GM12878 (cell line): ENCODE results near the gene FAM120B. TPM values are rescaled to one million over a fixed set of nuclear protein-coding genes. Genes with fewer than 3 reads are reported as not detected.

ENCODE experiments used
- ATAC-seq: fragments of 200-7000 bp; cut with Tn5 transposase; 3 replicates; pipeline ENCODE4 v1.9.1; 2020; ENCODE audit warnings: mild to moderate bottlenecking, moderate library complexity
- BruUV-seq: library from RNA; stranded (reverse); fragments of 400-500 nt; replicated peaks from 2 replicates; lab custom pipeline; 2021; lab: Mats Ljungman, UMichigan
- CTCF ChIA-PET: fragments of 300-600 bp; sonication (Branson Sonifier 250); formaldehyde crosslinking; extraction: SDS; loops from one replicate; lab custom pipeline; 2021; ENCODE audit warnings: inconsistent platforms; lab: Yijun Ruan, JAX
- POLR2A ChIA-PET: fragments of 350-600 bp; formaldehyde crosslinking; extraction: SDS; loops from one replicate; lab custom pipeline; 2021; ENCODE audit warnings: inconsistent platforms; lab: Charles Lee
- RAD21 ChIA-PET: fragments of 300-600 bp; sonication (Branson Sonifier 250); formaldehyde crosslinking; loops from one replicate; lab custom pipeline; 2023; ENCODE audit warnings: antibody characterized with exemption; ENCODE audit not compliant: unreplicated experiment; lab: Charles Lee
- SMC1A ChIA-PET: fragments of 300-600 bp; sonication (Branson Sonifier 250); formaldehyde crosslinking; loops from one replicate; lab custom pipeline; 2023; ENCODE audit not compliant: unreplicated experiment, uncharacterized antibody; lab: Charles Lee
- DNase-seq: peaks from one replicate; pipeline ENCODE4 v3.0.0-alpha.2; 2011; ENCODE audit warnings: low read depth, low spot score
- FAIRE-seq: peaks from 3 replicates; lab custom pipeline; 2011; peaks lifted over from hg19 to GRCh38; lab: Jason Lieb, UNC
- H2AFZ ChIP-seq: 2 replicates; pipeline ENCODE4 v1.6.0; 2011; ENCODE audit warnings: low read depth, low read length, control low read depth; ENCODE audit not compliant: control insufficient read depth
- H3K27ac ChIP-seq: 2 replicates; pipeline ENCODE4 v1.5.1; 2011; ENCODE audit warnings: control low read depth; ENCODE audit not compliant: control insufficient read depth, insufficient read depth
- H3K27me3 ChIP-seq, 2 experiments: replicated peaks in 1 of 2; 2 replicates each; pipeline versions ENCODE4 v1.6.0 to v1.6.1; 2011; ENCODE audit warnings: low read length in 1 of 2; ENCODE audit not compliant: control insufficient read depth in 2 of 2, insufficient read depth in 2 of 2
- H3K36me3 ChIP-seq, 2 experiments: 2 replicates each; pipeline ENCODE4 v1.5.1; 2011; ENCODE audit warnings: low read length in 1 of 2; ENCODE audit not compliant: control insufficient read depth in 2 of 2, insufficient read depth in 2 of 2
- H3K4me1 ChIP-seq: 2 replicates; pipeline ENCODE4 v1.6.1; 2011; ENCODE audit warnings: mild to moderate bottlenecking, low read length, moderate library complexity, mixed read lengths; ENCODE audit not compliant: control insufficient read depth, insufficient read depth
- H3K4me2 ChIP-seq: 2 replicates; pipeline ENCODE4 v1.6.0; 2011; ENCODE audit warnings: control low read depth; ENCODE audit not compliant: control insufficient read depth, insufficient read depth
- H3K4me3 ChIP-seq: fragments of 200-600 bp; sonication (generic); 2 replicates; pipeline ENCODE4 v1.5.1; 2016
- H3K79me2 ChIP-seq: 2 replicates; pipeline ENCODE4 v1.6.0; 2011; ENCODE audit warnings: low read length; ENCODE audit not compliant: control insufficient read depth, insufficient read depth
- H3K9ac ChIP-seq: 2 replicates; pipeline ENCODE4 v1.8.0; 2011; ENCODE audit warnings: low read length, control low read depth, mixed read lengths; ENCODE audit not compliant: control insufficient read depth, insufficient read depth
- H3K9me3 ChIP-seq: replicated peaks from 3 replicates; pipeline ENCODE4 v1.5.1; 2011; ENCODE audit warnings: mild to moderate bottlenecking, low read length; ENCODE audit not compliant: control insufficient read depth, insufficient read depth
- H4K20me1 ChIP-seq: 2 replicates; pipeline ENCODE4 v1.6.0; 2011; ENCODE audit not compliant: control insufficient read depth, insufficient read depth
- ATF7 ChIP-seq: fragments of 450-650 bp; IDR thresholded peaks from 2 replicates; pipeline ENCODE4 v1.6.1; 2016; ENCODE audit warnings: low read depth, mild to moderate bottlenecking
- CBX3 ChIP-seq: fragments of 200-600 bp; sonication (generic); IDR thresholded peaks from 2 replicates; pipeline ENCODE4 v1.6.1; 2016; ENCODE audit warnings: low read depth, borderline replicate concordance
- CHD1 ChIP-seq: IDR thresholded peaks from 2 replicates; pipeline ENCODE4 v1.6.1; 2012; ENCODE audit warnings: low read depth, low read length, improper control_type of control experiment
- E4F1 ChIP-seq: fragments of 450-650 bp; IDR thresholded peaks from 2 replicates; pipeline ENCODE4 v1.6.1; 2018; ENCODE audit warnings: borderline replicate concordance, mild to moderate bottlenecking; ENCODE audit not compliant: partially characterized antibody
- EED ChIP-seq: sonication (generic); IDR thresholded peaks from 2 replicates; pipeline ENCODE4 v1.6.1; 2016; ENCODE audit warnings: antibody characterized with exemption, low read depth
- ETV6 ChIP-seq, 2 experiments: fragments of 450-650 bp in 1 of 2; IDR thresholded peaks in 1 of 2; conservative IDR thresholded peaks in 1 of 2; 2 replicates each; pipeline ENCODE4 v1.6.1; 2014; ENCODE audit warnings: antibody characterized with exemption in 1 of 2, borderline replicate concordance in 1 of 2, low read depth in 1 of 2, mild to moderate bottlenecking in 1 of 2, moderate library complexity in 1 of 2
- FOS ChIP-seq: IDR thresholded peaks from 3 replicates; pipeline ENCODE4 v1.6.1; 2011; ENCODE audit warnings: borderline replicate concordance; ENCODE audit not compliant: insufficient read length; ENCODE audit errors: extremely low read depth
- HCFC1 ChIP-seq: fragments of 150-350 bp; IDR thresholded peaks from 2 replicates; pipeline ENCODE4 v1.6.1; 2014; ENCODE audit warnings: low read length
- IRF5 ChIP-seq: fragments of 450-650 bp; IDR thresholded peaks from 2 replicates; pipeline ENCODE4 v1.6.1; 2017; ENCODE audit warnings: borderline replicate concordance
- JUND ChIP-seq: IDR thresholded peaks from 2 replicates; pipeline ENCODE4 v1.6.1; 2012; ENCODE audit warnings: low read depth, mild to moderate bottlenecking, low read length, improper control_type of control experiment, moderate library complexity
- MTA2 ChIP-seq: fragments of 450-650 bp; IDR thresholded peaks from 2 replicates; pipeline ENCODE4 v1.6.1; 2016; ENCODE audit warnings: low read depth, mild to moderate bottlenecking, moderate library complexity
- NFYB ChIP-seq: IDR thresholded peaks from 2 replicates; pipeline ENCODE4 v1.6.1; 2011; ENCODE audit warnings: low read depth, mild to moderate bottlenecking, low read length, improper control_type of control experiment, moderate library complexity; ENCODE audit not compliant: insufficient read depth
- NR2F1 ChIP-seq: fragments of 450-650 bp; conservative IDR thresholded peaks from 2 replicates; pipeline ENCODE4 v1.6.1; 2017; ENCODE audit warnings: mild to moderate bottlenecking
- PAX8 ChIP-seq: fragments of 450-650 bp; IDR thresholded peaks from 2 replicates; pipeline ENCODE4 v1.6.1; 2017; ENCODE audit warnings: mild to moderate bottlenecking, moderate library complexity
- RFX5 ChIP-seq: IDR thresholded peaks from 2 replicates; pipeline ENCODE4 v1.6.1; 2011; ENCODE audit warnings: low read depth, low read length, improper control_type of control experiment
- SIX5 ChIP-seq: IDR thresholded peaks from 2 replicates; pipeline ENCODE4 v1.6.1; 2011; ENCODE audit warnings: mild to moderate bottlenecking, low read depth, low read length, moderate library complexity; ENCODE audit not compliant: severe bottlenecking
- SMAD1 ChIP-seq: fragments of 450-650 bp; IDR thresholded peaks from 2 replicates; pipeline ENCODE4 v1.6.1; 2018; ENCODE audit warnings: mild to moderate bottlenecking, low read depth; ENCODE audit not compliant: partially characterized antibody
- TCF12 ChIP-seq: IDR thresholded peaks from 2 replicates; pipeline ENCODE4 v1.6.1; 2011; ENCODE audit warnings: low read depth, mild to moderate bottlenecking, low read length
- ZNF24 ChIP-seq: fragments of 450-650 bp; IDR thresholded peaks from 2 replicates; pipeline ENCODE4 v1.6.1; 2017; ENCODE audit warnings: antibody characterized with exemption, mild to moderate bottlenecking
- ZNF274 ChIP-seq: IDR thresholded peaks from one replicate; pipeline ENCODE4 v1.8.0; 2011; ENCODE audit not compliant: insufficient read length, insufficient read depth
- WGBS: methylation state at CpG from one replicate; pipeline ENCODE4 v1.1.6; 2016; ENCODE audit warnings: low lambda C conversion rate; ENCODE audit not compliant: insufficient replicate concordance, insufficient coverage; ENCODE audit errors: missing lambda C conversion rate; 5-methylcytosine and 5-hydroxymethylcytosine counted together
- in situ Hi-C: fragments of 300-500 bp; cut with MboI; formaldehyde crosslinking; loops from 9 replicates; pipeline ENCODE4 v1.14.3; 2018; ENCODE audit warnings: mixed read lengths
- intact Hi-C: fragments of 100-400 bp; cut with micrococcal nuclease; formaldehyde crosslinking; loops from one replicate; pipeline ENCODE4 v1.14.2; 2022; ENCODE audit not compliant: unreplicated experiment
- polyA plus RNA-seq, 11 experiments: library from polyadenylated mRNA; depleted of rRNA in 4 of 11; unstranded in 6 of 11; stranded (reverse) in 5 of 11; fragments of >200 nt; fragmentation: Nextera tagmentation in 4 of 11; fragmentation: Illumina TruSeq in 1 of 11; extraction: Ambion mirVana in 4 of 11; extraction: Trizol in 1 of 11; gene quantifications; 1 replicate in 1 of 11; 2 replicates in 10 of 11; pipeline versions ENCODE4 v1.2.1 to v1.2.3, GENCODE V29; 2011 to 2016; ENCODE audit warnings: inconsistent platforms in 2 of 11, missing spikeins in 2 of 11, low read depth in 1 of 11
- total RNA-seq, 4 experiments: library from RNA; depleted of rRNA in 3 of 4; stranded (reverse); fragments of >200 nt in 3 of 4; fragmentation: Illumina TruSeq in 1 of 4; extraction: Trizol in 1 of 4; gene quantifications; 2 replicates each; pipeline versions ENCODE4 v1.2.1 to v1.2.3, GENCODE V29; 2013 to 2021

The FAM120B gene
- total and polyA plus RNA-seq, 10 of the 15 experiments (the other 5 are each of a cell fraction or from before 2014, with no cell fraction given): 3.3 to 21.6 (median 15.3) TPM

- Histone ChIP-seq H3K9ac (no peak overlapping the region), H3K27ac (no peak overlapping the region), H4K20me1 (no peaks in the 10 kb centered on the region), H3K27me3 (no peaks in the 10 kb centered on the region), H3K4me2 (no peak overlapping the region), H3K36me3 (peaks cover 4 to 11% of the 10 kb centered on the region in 2 experiments), H3K4me3 (no peak overlapping the region), H3K9me3 (no peaks in the 10 kb centered on the region), H3K79me2 (no peaks in the 10 kb centered on the region), H3K4me1 (no peaks in the 10 kb centered on the region), H2AFZ (no peak overlapping the region)
- ChIA-PET RAD21 (no interaction called here), SMC1A (interaction anchor here (1.3 kb wide), 1 partner anchor 21 kb away, joined by 4 read pairs; no protein-coding TSS in a partner anchor), POLR2A (no interaction called here), CTCF (interaction anchor here (0.6 kb wide), 1 partner anchor 302 kb away, joined by 3 read pairs; no protein-coding TSS in a partner anchor)
- TF ChIP-seq HCFC1 (no peak), E4F1 (no peak), JUND (no peak), ETV6 (conservative IDR thresholded peaks at IDR 0.05 in 1 of 2, IDR thresholded peaks at IDR 0.05 in 1 of 2; ENCODE audit: borderline replicate concordance in 1 of 2, low read depth in 1 of 2) (no peak), EED (no peak), FOS (no peak), TCF12 (no peak), ZNF24 (no peak), IRF5 (no peak), CBX3 (no peak), SIX5 (no peak), PAX8 (no peak), MTA2 (no peak), NFYB (no peak), RFX5 (no peak), ZNF274 (no peak), NR2F1 (no peak), SMAD1 (no peak), CHD1 (no peak), ATF7 (no peak)
- FAIRE-seq: no peak
- no peak for ATAC-seq
- WGBS: 92% methylated on average over 8 of the region's 8 CpGs
- intact Hi-C loops: no loop called here
- DNase-seq: no peak
- no TSS peak for BruUV-seq
- in situ Hi-C loops: no loop called here
Measured at GRCh38 chr6:170329321-170329720, 22.8 kb downstream of the FAM120B start.
